ENCODE results near the gene RNF180. TPM values are rescaled to one million over a fixed set of nuclear protein-coding genes. Genes with fewer than 3 reads are reported as not detected.

RNF180 gene
- total RNA-seq: 2.7 and 6.8 TPM in 2 replicates

GRCh38 chr5:64165500-64166200, at the start of gene RNF180:
Gene RNF180 (plus strand): TSS chr5:64165843. CDS start chr5:64200808, 34,965 bp downstream.

Other genes starting within 250 kb of the RNF180 start
- gene HTR1A, start 203.4 kb upstream of the RNF180 start, total RNA-seq: not detected in 2 replicates